Psoas muscle (tissue), 8 donors: ENCODE measurements around the gene BNIP5. TPM values are rescaled to one million over a fixed set of nuclear protein-coding genes. Genes with fewer than 3 reads are reported as not detected.

Experiments
- ATAC-seq, 4 donors: fragments of 200-7000 bp; cut with Tn5 transposase; one replicate each; pipeline ENCODE4 v1.9.1; 2020; ENCODE audit warnings: moderate library complexity in 3 of 4, mild to moderate bottlenecking in 2 of 4
- DNase-seq, 2 donors: peaks; one replicate each; pipeline ENCODE4 v3.0.0-alpha.2; 2020
- H3K27ac ChIP-seq: fragments of 200-600 bp; one replicate; pipeline ENCODE4 v1.8.0; 2022
- H3K27me3 ChIP-seq, 3 donors: fragments of 200-600 bp in 1 of 3; one replicate each; pipeline versions ENCODE4 v1.6.1 to v1.8.0; 2013 to 2022; ENCODE audit warnings: low read length in 2 of 3, mild to moderate bottlenecking in 2 of 3, moderate library complexity in 1 of 3; ENCODE audit not compliant: insufficient read depth in 3 of 3
- H3K36me3 ChIP-seq, 2 donors: fragments of 200-600 bp in 1 of 2; one replicate each; pipeline versions ENCODE4 v1.6.1 to v1.8.0; 2013 to 2022; ENCODE audit warnings: low read depth in 1 of 2, mild to moderate bottlenecking in 1 of 2, moderate library complexity in 1 of 2; ENCODE audit not compliant: insufficient read depth in 1 of 2
- H3K4me1 ChIP-seq: fragments of 200-600 bp; one replicate; pipeline ENCODE4 v1.8.0; 2022
- H3K4me3 ChIP-seq: fragments of 200-600 bp; one replicate; pipeline ENCODE4 v1.8.0; 2022; ENCODE audit warnings: mild to moderate bottlenecking
- H3K9me3 ChIP-seq: fragments of 200-600 bp; one replicate; pipeline ENCODE4 v1.8.0; 2022
- CTCF ChIP-seq: fragments of 200-600 bp; IDR thresholded peaks from one replicate; pipeline ENCODE4 v1.8.0; 2022; ENCODE audit warnings: antibody characterized with exemption
- WGBS, 3 donors: extraction: QIAGEN DNeasy Blood & Tissue Kit; methylation state at CpG; one replicate each; pipeline versions ENCODE4 v1.1.6 to v1.1.7; 2013; 5-methylcytosine and 5-hydroxymethylcytosine counted together
- intact Hi-C, 2 donors: fragments of 100-400 bp; cut with DNase I; formaldehyde crosslinking; loops; one replicate each; pipeline versions ENCODE4 v1.11.0 to v1.14.2; 2022
- polyA plus RNA-seq, 3 donors: library from polyadenylated mRNA; stranded (reverse); fragments of 200-250 nt; gene quantifications; one replicate each; pipeline ENCODE4 v1.2.3, GENCODE V29; 2013
- total RNA-seq, 4 donors: library from RNA; stranded (reverse); fragmentation: NEBNext Ultra II Directional in 2 of 4; extraction: Animal tissue kit (Norgen Biotek cat#: 25700) in 2 of 4; gene quantifications; one replicate each; pipeline versions ENCODE4 v1.2.1 to v1.2.4, GENCODE V29; 2021 to 2023
- donor health status: healthy with polysubstance abuse.
- donor health status: DM: no; HTN: no; CAD: no; lungs with moderate emphysema.
- donor health status: Bipolar disorder and iron deficiency.
- donor health status: healthy.
- donor health status: DM: yes; HTN: yes; CAD: no.
- donor health status: DM: no; HTN: no; CAD: no.
- donor health status: DM: no; HTN: no; CAD: no.
- donor health status: DM: yes; HTN: yes; CAD: no.

The BNIP5 gene
- total and polyA plus RNA-seq, 7 donors, result 0.01 TPM; not detected in 6

GRCh38 chr6:36267731-36268477 lies 68.8 kb downstream of the BNIP5 start:
- DNase-seq (no peak), ATAC-seq (no peak)
- Histone ChIP-seq H3K27ac (no peak overlapping the region), H3K4me3 (no peak overlapping the region), H3K4me1 (no peaks in the 10 kb centered on the region), H3K9me3 (no peaks in the 10 kb centered on the region), H3K27me3 (peaks cover 0 to 45% (median 5%) of the 10 kb centered on the region in 3 donors), H3K36me3 (no peaks in the 10 kb centered on the region)
- intact Hi-C loops, result loop anchor here in 1 of 2 donors (2.0 kb wide), 1 partner anchor 59 kb away; no protein-coding TSS in a partner anchor
- 90 to 95% (median 94%) methylated on average over 4 of the region's 4 CpGs for WGBS, 3 donors
- no peak for TF ChIP-seq CTCF

- TF ChIP-seq CTCF, result no peak
- 84 to 85% (median 84%) methylated on average over 13 of the region's 13 CpGs for WGBS, 3 donors
- Histone ChIP-seq H3K27ac (no peak overlapping the region), H3K9me3 (no peaks in the 10 kb centered on the region), H3K4me1 (no peaks in the 10 kb centered on the region), H3K36me3 (no peaks in the 10 kb centered on the region), H3K27me3 (peaks cover 0 to 43% (median 5%) of the 10 kb centered on the region in 3 donors), H3K4me3 (no peak overlapping the region)
- DNase-seq (no peak), ATAC-seq (no peak)
- intact Hi-C loops, result loop anchor here in 1 of 2 donors (2.0 kb wide), 1 partner anchor 60 kb away; no protein-coding TSS in a partner anchor
Observed at GRCh38 chr6:36266913-36267644, 69.6 kb downstream of the BNIP5 start.

Other genes starting within 250 kb of the BNIP5 start
- gene MAPK13, start 206.4 kb downstream of the BNIP5 start, total RNA-seq, result 1 to 10 TPM in 3 of 4 donors, under 1 TPM in 1; 0.92 to 2.8 (median 1.6) TPM
- 1 to 10 TPM in 1 of 3 donors, under 1 TPM in 2; 0.49 to 4.0 (median 0.52) TPM for gene MAPK13, start 206.4 kb downstream of the BNIP5 start, polyA plus RNA-seq
- gene BRPF3, start 140.1 kb downstream of the BNIP5 start, total RNA-seq, result 10 to 100 TPM; 20.4 to 31.4 (median 21.9) TPM
- 10 to 100 TPM; 15.3 to 47.2 (median 17.3) TPM for gene BRPF3, start 140.1 kb downstream of the BNIP5 start, polyA plus RNA-seq
- not detected for gene PNPLA1, start 66.8 kb downstream of the BNIP5 start, total RNA-seq
- gene PNPLA1, start 66.8 kb downstream of the BNIP5 start, polyA plus RNA-seq, result under 1 TPM in 2 of 3 donors, not detected in 1; 0.04 to 0.05 TPM
- not detected for gene ETV7, start 50.8 kb upstream of the BNIP5 start, total RNA-seq
- gene ETV7, start 50.8 kb upstream of the BNIP5 start, polyA plus RNA-seq, result under 1 TPM in 2 of 3 donors, not detected in 1; 0.06 to 0.09 TPM
- gene PXT1, start 106.0 kb upstream of the BNIP5 start, total RNA-seq, result under 1 TPM in 3 of 4 donors, not detected in 1; 0.10 to 0.34 (median 0.17) TPM
- under 1 TPM; 0.03 to 0.31 (median 0.12) TPM for gene PXT1, start 106.0 kb upstream of the BNIP5 start, polyA plus RNA-seq
- 10 to 100 TPM; 20.5 to 30.4 (median 22.3) TPM for gene KCTD20, start 106.1 kb upstream of the BNIP5 start, total RNA-seq
- gene KCTD20, start 106.1 kb upstream of the BNIP5 start, polyA plus RNA-seq, result 10 to 100 TPM; 11.6 to 44.4 (median 40.0) TPM
- gene STK38, start 210.6 kb upstream of the BNIP5 start, total RNA-seq, result 10 to 100 TPM in 3 of 4 donors, 1 to 10 TPM in 1; 7.7 to 13.6 (median 12.6) TPM
- gene STK38, start 210.6 kb upstream of the BNIP5 start, polyA plus RNA-seq, result 10 to 100 TPM in 1 of 3 donors, 1 to 10 TPM in 2; 8.1 to 18.9 (median 8.4) TPM